H1 (cell line): ENCODE data around the gene EMID1. TPM values are rescaled to one million over a fixed set of nuclear protein-coding genes. Genes with fewer than 3 reads are reported as not detected.

Experiments used
- CTCF ChIA-PET: fragments of 300-600 bp; sonication (Branson Sonifier 250); formaldehyde crosslinking; loops from one replicate; lab custom pipeline; 2021; ENCODE audit not compliant: partially characterized antibody; lab: Charles Lee
- POLR2A ChIA-PET: fragments of 300-600 bp; sonication (Branson Sonifier 250); formaldehyde crosslinking; loops from one replicate; lab custom pipeline; 2021; ENCODE audit warnings: inconsistent platforms; ENCODE audit not compliant: partially characterized antibody; lab: Charles Lee
- DNase-seq, 2 experiments: peaks; one replicate each; pipeline versions ENCODE4 v3.0.0 to v3.0.0-alpha.2; 2010 to 2022; ENCODE audit warnings: low spot score in 2 of 2, low read depth in 1 of 2, mixed read lengths in 1 of 2
- FAIRE-seq: peaks from 2 replicates; lab custom pipeline; 2011; peaks lifted over from hg19 to GRCh38; lab: Jason Lieb, UNC
- H2AFZ ChIP-seq: 2 replicates; pipeline ENCODE4 v1.8.1; 2012; ENCODE audit warnings: low read length, inconsistent platforms
- H2AK5ac ChIP-seq: 2 replicates; pipeline ENCODE4 v1.6.1; 2013; ENCODE audit warnings: low read depth, low read length
- H2BK120ac ChIP-seq: replicated peaks from 2 replicates; pipeline ENCODE3; 2013; ENCODE audit warnings: low read depth, low read length, inconsistent platforms
- H2BK12ac ChIP-seq: 2 replicates; pipeline ENCODE4 v1.6.1; 2013; ENCODE audit warnings: low read depth, low read length
- H2BK15ac ChIP-seq: 2 replicates; pipeline ENCODE4 v1.6.1; 2013; ENCODE audit warnings: low read length
- H2BK20ac ChIP-seq: 2 replicates; pipeline ENCODE4 v1.6.1; 2013; ENCODE audit warnings: low read length
- H2BK5ac ChIP-seq: 2 replicates; pipeline ENCODE4 v1.6.1; 2013; ENCODE audit warnings: low read depth, low read length
- H3K14ac ChIP-seq: 2 replicates; pipeline ENCODE4 v1.6.1; 2013; ENCODE audit warnings: inconsistent platforms; ENCODE audit not compliant: insufficient read length
- H3K18ac ChIP-seq: 2 replicates; pipeline ENCODE4 v1.6.1; 2013; ENCODE audit warnings: low read length; ENCODE audit errors: extremely low read depth
- H3K23ac ChIP-seq: 2 replicates; pipeline ENCODE4 v1.6.1; 2013; ENCODE audit warnings: inconsistent platforms; ENCODE audit not compliant: insufficient read length
- H3K23me2 ChIP-seq: 2 replicates; pipeline ENCODE4 v1.6.1; 2013; ENCODE audit warnings: low read depth, low read length
- H3K27ac ChIP-seq: 2 replicates; pipeline ENCODE4 v1.6.1; 2011; ENCODE audit warnings: low read depth, low read length, inconsistent platforms
- H3K27me3 ChIP-seq, 4 experiments: replicated peaks in 1 of 4; 1 replicate in 1 of 4; 2 replicates in 3 of 4; pipeline versions ENCODE4 v1.6.1 to v1.8.1; 2011 to 2013; ENCODE audit warnings: low read length in 3 of 4, mild to moderate bottlenecking in 3 of 4, inconsistent platforms in 2 of 4, mixed read lengths in 2 of 4, moderate library complexity in 1 of 4; ENCODE audit not compliant: control insufficient read depth in 3 of 4, insufficient read depth in 3 of 4; ENCODE audit errors: extremely low read depth in 1 of 4
- H3K36me3 ChIP-seq, 4 experiments: 2 replicates each; pipeline versions ENCODE4 v1.6.1 to v1.8.1; 2011 to 2013; ENCODE audit warnings: mild to moderate bottlenecking in 4 of 4, low read length in 3 of 4, moderate library complexity in 2 of 4, control low read depth in 1 of 4, inconsistent platforms in 1 of 4; ENCODE audit not compliant: insufficient read depth in 4 of 4, control insufficient read depth in 2 of 4
- H3K4ac ChIP-seq: replicated peaks from 2 replicates; pipeline ENCODE3; 2013; ENCODE audit warnings: low read length, low read depth, mixed read lengths, inconsistent platforms; ENCODE audit not compliant: insufficient read length
- H3K4me1 ChIP-seq, 4 experiments: replicated peaks in 1 of 4; 1 replicate in 1 of 4; 2 replicates in 3 of 4; pipeline versions ENCODE4 v1.6.1 to v1.8.1; 2011 to 2013; ENCODE audit warnings: low read length in 3 of 4, inconsistent platforms in 2 of 4, mixed read lengths in 1 of 4; ENCODE audit not compliant: insufficient read depth in 4 of 4, control insufficient read depth in 3 of 4
- H3K4me2 ChIP-seq, 2 experiments: 2 replicates each; pipeline versions ENCODE4 v1.6.1 to v1.8.1; 2011 to 2013; ENCODE audit warnings: low read depth in 2 of 2, low read length in 2 of 2, control low read depth in 1 of 2, inconsistent platforms in 1 of 2, mild to moderate bottlenecking in 1 of 2; ENCODE audit not compliant: insufficient read depth in 1 of 2
- H3K4me3 ChIP-seq, 4 experiments: fragments of 200-600, 300-600 bp in 1 of 4; sonication (generic), shearing (Covaris generic), sonication (Bioruptor Twin) in 1 of 4; 2 replicates each; pipeline versions ENCODE4 v1.5.1 to v1.8.1; 2011 to 2016; ENCODE audit warnings: low read length in 4 of 4, low read depth in 3 of 4, control low read depth in 2 of 4, inconsistent platforms in 2 of 4, mild to moderate bottlenecking in 2 of 4, mixed read lengths in 1 of 4, moderate library complexity in 1 of 4; ENCODE audit not compliant: insufficient read depth in 2 of 4; ENCODE audit errors: extremely low read depth in 1 of 4
- H3K56ac ChIP-seq: replicated peaks from 2 replicates; pipeline ENCODE3; 2013; ENCODE audit warnings: low read depth, mild to moderate bottlenecking, mixed read lengths, low read length, inconsistent platforms; ENCODE audit not compliant: insufficient read length
- H3K79me1 ChIP-seq: 2 replicates; pipeline ENCODE4 v1.6.1; 2013; ENCODE audit warnings: low read depth, low read length, control low read depth
- H3K79me2 ChIP-seq, 2 experiments: 2 replicates each; pipeline versions ENCODE4 v1.6.1 to v1.8.1; 2012 to 2013; ENCODE audit warnings: low read length in 2 of 2, mild to moderate bottlenecking in 2 of 2, inconsistent platforms in 1 of 2; ENCODE audit not compliant: insufficient read depth in 2 of 2, control insufficient read depth in 1 of 2
- H3K9ac ChIP-seq, 4 experiments: replicated peaks in 1 of 4; 1 replicate in 1 of 4; 2 replicates in 3 of 4; pipeline versions ENCODE4 v1.6.1 to v1.8.1; 2011 to 2013; ENCODE audit warnings: low read depth in 3 of 4, low read length in 3 of 4, control low read depth in 2 of 4, mild to moderate bottlenecking in 2 of 4, moderate library complexity in 2 of 4, inconsistent platforms in 1 of 4; ENCODE audit errors: extremely low read depth in 1 of 4
- H3K9me3 ChIP-seq, 2 experiments: 2 replicates each; pipeline versions ENCODE4 v1.6.1 to v1.8.1; 2012 to 2013; ENCODE audit warnings: mild to moderate bottlenecking in 2 of 2, moderate library complexity in 2 of 2, control low read depth in 1 of 2, inconsistent platforms in 1 of 2, low read depth in 1 of 2, low read length in 1 of 2, mixed read lengths in 1 of 2; ENCODE audit not compliant: insufficient read depth in 2 of 2
- H4K20me1 ChIP-seq, 2 experiments: replicated peaks in 1 of 2; 2 replicates each; pipeline versions ENCODE3 to v1.8.1; 2011 to 2013; ENCODE audit warnings: inconsistent platforms in 2 of 2, low read length in 2 of 2, mild to moderate bottlenecking in 1 of 2; ENCODE audit not compliant: insufficient read depth in 2 of 2, control insufficient read depth in 1 of 2
- H4K5ac ChIP-seq: 2 replicates; pipeline ENCODE4 v1.6.1; 2013; ENCODE audit warnings: low read length, low read depth, mixed read lengths, inconsistent platforms; ENCODE audit not compliant: insufficient read length
- H4K8ac ChIP-seq: 2 replicates; pipeline ENCODE4 v1.8.0; 2013; ENCODE audit warnings: mild to moderate bottlenecking, moderate library complexity, low read length, inconsistent platforms; ENCODE audit not compliant: insufficient read depth; ENCODE audit errors: extremely low read depth
- H4K91ac ChIP-seq: replicated peaks from 2 replicates; pipeline ENCODE3; 2013; ENCODE audit warnings: low read length, mixed read lengths, inconsistent platforms; ENCODE audit not compliant: insufficient read length
- BACH1 ChIP-seq: IDR thresholded peaks from 2 replicates; pipeline ENCODE4 v1.6.1; 2012; ENCODE audit warnings: low read length, improper control_type of control experiment
- CBX5 ChIP-seq: fragments of 300-800, 300-1000 bp; sonication (generic); IDR thresholded peaks from 2 replicates; pipeline ENCODE4 v1.7.1; 2016; ENCODE audit warnings: antibody characterized with exemption, low read length, low read depth
- CBX8 ChIP-seq: fragments of 300-800, 300-1000 bp; sonication (generic); IDR thresholded peaks from 2 replicates; pipeline ENCODE4 v1.7.1; 2016; ENCODE audit warnings: low read depth, low read length, borderline replicate concordance
- CREB1 ChIP-seq: IDR thresholded peaks from 2 replicates; pipeline ENCODE4 v1.6.1; 2012; ENCODE audit warnings: inconsistent platforms
- CTCF ChIP-seq, 3 experiments: IDR thresholded peaks; 1 replicate in 2 of 3; 2 replicates in 1 of 3; pipeline versions ENCODE4 v1.5.1 to v1.6.1; 2011; ENCODE audit warnings: low read length in 3 of 3, mild to moderate bottlenecking in 3 of 3, inconsistent platforms in 2 of 3, low read depth in 1 of 3, moderate library complexity in 1 of 3; ENCODE audit not compliant: insufficient read depth in 1 of 3; ENCODE audit errors: control extremely low read depth in 1 of 3
- JUN ChIP-seq: IDR thresholded peaks from 2 replicates; pipeline ENCODE4 v1.6.1; 2011; ENCODE audit warnings: low read depth, mild to moderate bottlenecking, improper control_type of control experiment, low read length
- NRF1 ChIP-seq: IDR thresholded peaks from 2 replicates; pipeline ENCODE4 v1.6.1; 2011; ENCODE audit warnings: mild to moderate bottlenecking, low read depth, low read length, improper control_type of control experiment
- RXRA ChIP-seq: IDR thresholded peaks from 2 replicates; pipeline ENCODE4 v1.6.1; 2011; ENCODE audit warnings: low read depth, mild to moderate bottlenecking, low read length, moderate library complexity; ENCODE audit not compliant: insufficient read depth
- SIRT6 ChIP-seq: IDR thresholded peaks from one replicate; pipeline ENCODE4 v1.7.1; 2012; ENCODE audit warnings: low read length, inconsistent platforms
- SP4 ChIP-seq: IDR thresholded peaks from 2 replicates; pipeline ENCODE4 v1.6.1; 2012; ENCODE audit warnings: low read length, inconsistent platforms
- WGBS, 2 experiments: shearing (Covaris generic) in 1 of 2; methylation state at CpG; one replicate each; pipeline versions ENCODE4 v1.1.6 to v1.1.7; 2013 to 2015; ENCODE audit warnings: low lambda C conversion rate in 2 of 2, mixed read lengths in 2 of 2, inconsistent platforms in 1 of 2, low coverage in 1 of 2, missing lambda C conversion rate in 1 of 2; ENCODE audit not compliant: insufficient replicate concordance in 2 of 2, insufficient coverage in 1 of 2, insufficient read length in 1 of 2; ENCODE audit errors: extremely low coverage in 1 of 2, missing lambda C conversion rate in 1 of 2; 5-methylcytosine and 5-hydroxymethylcytosine counted together
- polyA plus RNA-seq, 7 experiments: library from polyadenylated mRNA; depleted of rRNA in 3 of 7; stranded (reverse) in 5 of 7; unstranded in 2 of 7; fragments of >200 nt in 5 of 7; fragments of 200-250 nt in 2 of 7; gene quantifications; 1 replicate in 5 of 7; 2 replicates in 1 of 7; 4 replicates in 1 of 7; pipeline versions ENCODE4 v1.2.1 to v1.2.3, GENCODE V29; 2011 to 2013; ENCODE audit warnings: missing spikeins in 2 of 7, mixed read lengths in 2 of 7
- total RNA-seq: library from RNA; stranded (reverse); fragmentation: NEBNext Ultra II Directional; extraction: Animal tissue kit (Norgen Biotek cat#: 25700); gene quantifications from 2 replicates; pipeline ENCODE4 v1.2.1, GENCODE V29; 2021

EMID1 gene
- total and polyA plus RNA-seq, 2 of the 8 experiments (the other 6 are each of a cell fraction or from before 2014, with no cell fraction given) = 3.9 to 7.4 TPM

- Histone ChIP-seq H2BK12ac (peak within 1 kb of the TSS; percentile 96; the same call in 1 of the 2 replicates), H2BK15ac (peak within 1 kb of the TSS; percentile 93), H2BK120ac (peak within 1 kb of the TSS; percentile 90), H4K91ac (peak within 1 kb of the TSS; percentile 83), H4K8ac (peak within 1 kb of the TSS; percentile 95), H3K23ac (no peak within 1 kb of the TSS), H3K27me3 (peaks cover 0 to 7% (median 0%) of the 10 kb centered on the region in 4 experiments; a peak in 2 of 7 replicates), H3K18ac (peak within 1 kb of the TSS; percentile 93), H3K4me1 (peaks cover 0 to 13% (median 7%) of the 10 kb centered on the region in 4 experiments; a peak in 5 of 7 replicates), H4K5ac (peak within 1 kb of the TSS; percentile 76), H3K4ac (peak within 1 kb of the TSS; percentile 94), H3K14ac (peak within 1 kb of the TSS; percentile 49), H3K4me2 (peak within 1 kb of the TSS; percentile 72 to 74), H3K56ac (peak within 1 kb of the TSS; percentile 77), H3K36me3 (no peaks in the 10 kb centered on the region), H3K79me2 (no peaks in the 10 kb centered on the region), H2BK5ac (peak within 1 kb of the TSS; percentile 95; the same call in 1 of the 2 replicates), H2BK20ac (peak within 1 kb of the TSS; percentile 95; the same call in 1 of the 2 replicates), H3K9ac (peak within 1 kb of the TSS in 1 of 4 experiments; percentile 5; a peak in 2 of 7 replicates), H4K20me1 (peaks cover 0 to 8% of the 10 kb centered on the region in 2 experiments), H3K9me3 (no peaks in the 10 kb centered on the region), H3K4me3 (peak within 1 kb of the TSS; percentile 40 to 68 (median 52)), H2AFZ (peak within 1 kb of the TSS; percentile 61; the same call in 1 of the 2 replicates), H3K79me1 (no peaks in the 10 kb centered on the region), H2AK5ac (0 out of 2 replicates have a peak within 1 kb of the TSS, but pooled peaks have one; percentile 93), H3K23me2 (peaks cover 6% of the 10 kb centered on the region; the same call in 1 of the 2 replicates), H3K27ac (no peak within 1 kb of the TSS)
- DNase-seq (peak; percentile 50 to 87), FAIRE-seq (no peak)
- CTCF ChIA-PET = interaction anchor here (0.6 to 2.2 kb wide), 5 partner anchors 12 to 53 kb away, joined by 3 to 10 read pairs (median 4); no protein-coding TSS in a partner anchor
- POLR2A ChIA-PET = interaction anchor here (0.8 to 9.1 kb wide), 14 partner anchors 8 to 273 kb away, joined by 3 to 66 read pairs (median 6); partner anchors contain the start of genes EWSR1, RASL10A, RHBDD3 and THOC5
- 1% methylated on average over 26 of the region's 40 CpGs; no CpG with 5 or more reads in 1 of the 2 experiments for WGBS, 2 experiments
- no peak for TF ChIP-seq CBX5
- no peak for TF ChIP-seq SIRT6
- TF ChIP-seq JUN = no peak
- TF ChIP-seq CBX8 = no peak
- TF ChIP-seq CREB1 = no peak
- TF ChIP-seq CTCF (IDR thresholded peaks at IDR 0.05; ENCODE audit: control extremely low read depth in 1 of 3, insufficient read depth in 1 of 3, low read depth in 1 of 3, low read length in 3 of 3) = peak in 1 of 3 experiments; percentile 3; a peak in 1 of 4 replicates
- TF ChIP-seq RXRA = no peak
- TF ChIP-seq BACH1 = no peak
- no peak for TF ChIP-seq NRF1
- TF ChIP-seq SP4 = no peak
Observed at GRCh38 chr22:29306175-29306834, 100.6 kb downstream of the EMID1 start, which contains the start of gene GAS2L1. TSS of gene GAS2L1 (plus strand) at chr22:29306650. CDS start at chr22:29308106, 1,456 bp downstream.
